ENCODE data around the gene PMEPA1. TPM values are rescaled to one million over a fixed set of nuclear protein-coding genes. Genes with fewer than 3 reads are reported as not detected.

The PMEPA1 gene
- total RNA-seq, 1 experiment from 2014 or later = 1,302 TPM

GRCh38 chr20:57698116-57698866, 11.5 kb downstream of the PMEPA1 start:
- DNase-seq = peak; percentile 94
- Mint-ChIP-seq H3K27me3 (ENCODE audit: unreplicated experiment) (no peaks in the 10 kb centered on the region), H3K4me3 (ENCODE audit: low read depth, unreplicated experiment) (peak overlapping the region; percentile 88), H3K36me3 (ENCODE audit: insufficient read depth, unreplicated experiment) (peaks cover 100% of the 10 kb centered on the region), H3K27ac (ENCODE audit: unreplicated experiment) (peak overlapping the region; percentile 97), H3K9me3 (ENCODE audit: low read depth, unreplicated experiment) (no peaks in the 10 kb centered on the region), H3K4me1 (ENCODE audit: low read depth, unreplicated experiment) (peaks cover 92% of the 10 kb centered on the region)
- intact Hi-C loops (cut with micrococcal nuclease; ENCODE audit: unreplicated experiment) = loop anchor here (1.0 to 5.0 kb wide), 4 partner anchors 9 to 434 kb away; no protein-coding TSS in a partner anchor
- no TSS peak for BruUV-seq (replicated peaks)
- CTCF ChIA-PET = interaction anchor here (0.6 to 2.4 kb wide), 20 partner anchors 9 to 1283 kb away, joined by 3 to 21 read pairs (median 4); partner anchors contain the start of genes PMEPA1 and ZBP1
- TF ChIP-seq CTCF (IDR thresholded peaks at IDR 0.05; ENCODE audit: unreplicated experiment) = no peak

GRCh38 chr20:57697543-57697942, 12.3 kb downstream of the PMEPA1 start:
- TF ChIP-seq CTCF (IDR thresholded peaks at IDR 0.05; ENCODE audit: unreplicated experiment) = no peak
- H3K27ac Mint-ChIP-seq (ENCODE audit: unreplicated experiment) = peak overlapping the region; percentile 97
- peaks cover 92% of the 10 kb centered on the region for H3K4me1 Mint-ChIP-seq (ENCODE audit: low read depth, unreplicated experiment)
- H3K36me3 Mint-ChIP-seq (ENCODE audit: insufficient read depth, unreplicated experiment) = peaks cover 100% of the 10 kb centered on the region
- no peaks in the 10 kb centered on the region for H3K9me3 Mint-ChIP-seq (ENCODE audit: low read depth, unreplicated experiment)
- intact Hi-C loops (cut with micrococcal nuclease; ENCODE audit: unreplicated experiment) = loop anchor here (5.0 kb wide), 3 partner anchors 210 to 435 kb away; no protein-coding TSS in a partner anchor
- H3K4me3 Mint-ChIP-seq (ENCODE audit: low read depth, unreplicated experiment) = peak overlapping the region; percentile 88
- BruUV-seq (replicated peaks) = no TSS peak
- H3K27me3 Mint-ChIP-seq (ENCODE audit: unreplicated experiment) = no peaks in the 10 kb centered on the region
- CTCF ChIA-PET = interaction anchor here (0.8 to 2.4 kb wide), 13 partner anchors 9 to 513 kb away, joined by 3 to 21 read pairs (median 5); partner anchors contain the start of gene PMEPA1
- DNase-seq = no peak

GRCh38 chr20:57696401-57696961, 13.3 kb downstream of the PMEPA1 start:
- BruUV-seq (replicated peaks) = no TSS peak
- CTCF ChIA-PET = interaction anchor here (0.6 to 1.3 kb wide), 4 partner anchors 74 to 1315 kb away, joined by 3 to 6 read pairs (median 3); no protein-coding TSS in a partner anchor
- intact Hi-C loops (cut with micrococcal nuclease; ENCODE audit: unreplicated experiment) = loop anchor here (5.0 kb wide), 3 partner anchors 211 to 436 kb away; no protein-coding TSS in a partner anchor
- DNase-seq = no peak
- Mint-ChIP-seq H3K4me1 (ENCODE audit: low read depth, unreplicated experiment) (peaks cover 92% of the 10 kb centered on the region), H3K36me3 (ENCODE audit: insufficient read depth, unreplicated experiment) (peaks cover 100% of the 10 kb centered on the region), H3K27ac (ENCODE audit: unreplicated experiment) (peak overlapping the region; percentile 97), H3K27me3 (ENCODE audit: unreplicated experiment) (no peaks in the 10 kb centered on the region), H3K4me3 (ENCODE audit: low read depth, unreplicated experiment) (peak overlapping the region; percentile 88), H3K9me3 (ENCODE audit: low read depth, unreplicated experiment) (no peaks in the 10 kb centered on the region)
- no peak for TF ChIP-seq CTCF (IDR thresholded peaks at IDR 0.05; ENCODE audit: unreplicated experiment)

- TF ChIP-seq CTCF (IDR thresholded peaks at IDR 0.05; ENCODE audit: unreplicated experiment) = no peak
- Mint-ChIP-seq H3K4me1 (ENCODE audit: low read depth, unreplicated experiment) (peaks cover 91% of the 10 kb centered on the region), H3K36me3 (ENCODE audit: insufficient read depth, unreplicated experiment) (peaks cover 100% of the 10 kb centered on the region), H3K9me3 (ENCODE audit: low read depth, unreplicated experiment) (no peaks in the 10 kb centered on the region), H3K4me3 (ENCODE audit: low read depth, unreplicated experiment) (peak overlapping the region; percentile 88), H3K27me3 (ENCODE audit: unreplicated experiment) (no peaks in the 10 kb centered on the region), H3K27ac (ENCODE audit: unreplicated experiment) (peak overlapping the region; percentile 97)
- BruUV-seq (replicated peaks) = no TSS peak
- intact Hi-C loops (cut with micrococcal nuclease; ENCODE audit: unreplicated experiment) = loop anchor here (5.0 kb wide), 3 partner anchors 211 to 436 kb away; no protein-coding TSS in a partner anchor
- DNase-seq = no peak
- CTCF ChIA-PET = interaction anchor here (0.5 to 3.4 kb wide), 6 partner anchors 8 to 1316 kb away, joined by 3 to 17 read pairs (median 4); partner anchors contain the start of gene PMEPA1
Measured at GRCh38 chr20:57695940-57696339, 13.9 kb downstream of the PMEPA1 start.
